Calu3 (cell line): ENCODE measurements around the gene ECSIT. TPM values are rescaled to one million over a fixed set of nuclear protein-coding genes. Genes with fewer than 3 reads are reported as not detected.

Source experiments
- BruUV-seq: library from RNA; stranded (reverse); fragments of 400-500 nt; replicated peaks from 2 replicates; lab custom pipeline; 2021; lab: Mats Ljungman, UMichigan
- CTCF ChIA-PET: fragments of 300-600 bp; sonication (Branson Sonifier 250); formaldehyde crosslinking; loops from one replicate; lab custom pipeline; 2022; ENCODE audit warnings: antibody characterized with exemption; lab: Charles Lee
- DNase-seq: peaks from one replicate; pipeline ENCODE4 v3.0.0; 2022
- H3K27ac Mint-ChIP-seq: one replicate; pipeline ENCODE4 v1.8.0; 2022; ENCODE audit warnings: mixed read lengths; ENCODE audit not compliant: unreplicated experiment
- H3K27me3 Mint-ChIP-seq: one replicate; pipeline ENCODE4 v1.8.0; 2022; ENCODE audit warnings: mixed read lengths; ENCODE audit not compliant: unreplicated experiment
- H3K36me3 Mint-ChIP-seq: one replicate; pipeline ENCODE4 v1.8.0; 2022; ENCODE audit warnings: mild to moderate bottlenecking, moderate library complexity, mixed read lengths; ENCODE audit not compliant: insufficient read depth, unreplicated experiment
- H3K4me1 Mint-ChIP-seq: one replicate; pipeline ENCODE4 v1.8.0; 2022; ENCODE audit warnings: mild to moderate bottlenecking, low read depth, mixed read lengths; ENCODE audit not compliant: unreplicated experiment
- H3K4me3 Mint-ChIP-seq: one replicate; pipeline ENCODE4 v1.8.0; 2022; ENCODE audit warnings: mild to moderate bottlenecking, low read depth, moderate library complexity, mixed read lengths; ENCODE audit not compliant: unreplicated experiment
- H3K9me3 Mint-ChIP-seq: one replicate; pipeline ENCODE4 v1.8.0; 2022; ENCODE audit warnings: low read depth, mixed read lengths; ENCODE audit not compliant: unreplicated experiment
- intact Hi-C: fragments of 100-400 bp; cut with micrococcal nuclease; formaldehyde crosslinking; loops from one replicate; pipeline ENCODE4 v1.10.0; 2022; ENCODE audit not compliant: unreplicated experiment
- total RNA-seq: library from RNA; stranded (reverse); gene quantifications from 2 replicates; pipeline ENCODE4 v1.2.3, GENCODE V29; 2022
- TF ChIP-seq, protein P1 (sequence below): fragments of 200-600 bp; IDR thresholded peaks from one replicate; pipeline ENCODE4 v1.8.0; 2022; ENCODE audit warnings: antibody characterized with exemption; ENCODE audit not compliant: unreplicated experiment

Gene ECSIT
- total RNA-seq, 1 experiment from 2014 or later, result 22.1 TPM

DNA sequence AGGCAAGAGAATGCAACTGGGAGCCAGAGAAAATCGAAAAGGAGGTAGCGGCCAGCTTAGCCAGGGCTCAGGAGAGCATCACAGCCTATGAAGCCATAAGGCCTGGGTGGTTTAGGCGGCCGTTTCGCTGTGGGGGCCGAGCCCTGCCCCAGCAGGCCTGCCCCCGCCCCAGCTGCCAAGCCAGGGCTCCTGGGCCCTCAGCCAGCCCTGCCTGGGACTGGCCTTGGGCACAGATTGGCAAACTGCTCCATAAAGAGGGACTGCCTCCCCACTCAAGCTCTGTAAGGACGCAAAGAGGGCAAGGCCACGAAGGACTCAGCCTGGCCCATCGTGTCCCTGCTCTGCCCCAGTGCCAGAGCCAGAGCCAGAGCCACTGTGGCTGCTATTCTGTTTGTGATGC lies 33.5 kb downstream of the ECSIT start:
- H3K9me3 Mint-ChIP-seq, result no peaks in the 10 kb centered on the region
- no peak overlapping the region for H3K27ac Mint-ChIP-seq
- no peak for DNase-seq
- peaks cover 8% of the 10 kb centered on the region for H3K4me1 Mint-ChIP-seq
- peaks cover 10% of the 10 kb centered on the region for H3K36me3 Mint-ChIP-seq
- no peaks in the 10 kb centered on the region for H3K27me3 Mint-ChIP-seq
- H3K4me3 Mint-ChIP-seq, result no peak overlapping the region
- TF ChIP-seq, protein P1, sequence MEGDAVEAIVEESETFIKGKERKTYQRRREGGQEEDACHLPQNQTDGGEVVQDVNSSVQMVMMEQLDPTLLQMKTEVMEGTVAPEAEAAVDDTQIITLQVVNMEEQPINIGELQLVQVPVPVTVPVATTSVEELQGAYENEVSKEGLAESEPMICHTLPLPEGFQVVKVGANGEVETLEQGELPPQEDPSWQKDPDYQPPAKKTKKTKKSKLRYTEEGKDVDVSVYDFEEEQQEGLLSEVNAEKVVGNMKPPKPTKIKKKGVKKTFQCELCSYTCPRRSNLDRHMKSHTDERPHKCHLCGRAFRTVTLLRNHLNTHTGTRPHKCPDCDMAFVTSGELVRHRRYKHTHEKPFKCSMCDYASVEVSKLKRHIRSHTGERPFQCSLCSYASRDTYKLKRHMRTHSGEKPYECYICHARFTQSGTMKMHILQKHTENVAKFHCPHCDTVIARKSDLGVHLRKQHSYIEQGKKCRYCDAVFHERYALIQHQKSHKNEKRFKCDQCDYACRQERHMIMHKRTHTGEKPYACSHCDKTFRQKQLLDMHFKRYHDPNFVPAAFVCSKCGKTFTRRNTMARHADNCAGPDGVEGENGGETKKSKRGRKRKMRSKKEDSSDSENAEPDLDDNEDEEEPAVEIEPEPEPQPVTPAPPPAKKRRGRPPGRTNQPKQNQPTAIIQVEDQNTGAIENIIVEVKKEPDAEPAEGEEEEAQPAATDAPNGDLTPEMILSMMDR, result no peak
- CTCF ChIA-PET, result no interaction called here
- intact Hi-C loops, result no loop called here
- no TSS peak for BruUV-seq

DNA sequence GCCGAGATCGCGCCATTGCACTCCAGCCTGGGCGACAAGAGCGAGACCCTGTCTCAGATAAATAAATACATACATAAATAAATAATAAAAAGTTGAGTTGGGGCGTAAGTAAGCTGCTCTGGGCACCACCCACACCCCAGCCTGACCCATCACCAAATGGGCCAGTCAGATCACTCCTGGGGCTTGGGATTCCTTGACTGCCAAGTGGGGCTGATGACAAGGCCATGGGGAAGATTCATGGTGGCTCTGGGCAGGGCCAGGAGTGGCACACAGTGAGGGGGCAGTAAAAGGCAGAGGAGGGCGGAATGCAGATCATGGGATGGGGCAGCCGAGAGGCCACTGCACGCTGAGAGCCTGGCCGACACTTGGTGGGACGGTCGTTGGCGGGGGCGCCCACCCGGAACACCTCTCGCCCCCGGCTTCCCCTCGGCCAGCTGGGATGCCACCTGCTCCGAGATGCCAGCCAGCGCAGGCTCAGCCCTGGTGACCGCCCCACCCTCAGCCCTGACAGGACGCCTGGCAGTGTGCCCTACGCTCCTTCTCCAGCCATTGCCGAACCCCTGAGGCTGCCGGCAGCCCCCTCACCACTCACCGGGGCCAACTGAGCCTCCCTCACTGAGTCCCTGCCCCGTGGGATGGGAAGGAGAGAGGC lies 34.2 kb downstream of the ECSIT start:
- peaks cover 9% of the 10 kb centered on the region for H3K4me1 Mint-ChIP-seq
- H3K27ac Mint-ChIP-seq, result no peak overlapping the region
- DNase-seq, result no peak
- CTCF ChIA-PET, result no interaction called here
- intact Hi-C loops, result no loop called here
- TF ChIP-seq, protein P1, result no peak
- no peak overlapping the region for H3K4me3 Mint-ChIP-seq
- no peaks in the 10 kb centered on the region for H3K9me3 Mint-ChIP-seq
- BruUV-seq, result no TSS peak
- H3K36me3 Mint-ChIP-seq, result peaks cover 6% of the 10 kb centered on the region
- no peaks in the 10 kb centered on the region for H3K27me3 Mint-ChIP-seq

DNA sequence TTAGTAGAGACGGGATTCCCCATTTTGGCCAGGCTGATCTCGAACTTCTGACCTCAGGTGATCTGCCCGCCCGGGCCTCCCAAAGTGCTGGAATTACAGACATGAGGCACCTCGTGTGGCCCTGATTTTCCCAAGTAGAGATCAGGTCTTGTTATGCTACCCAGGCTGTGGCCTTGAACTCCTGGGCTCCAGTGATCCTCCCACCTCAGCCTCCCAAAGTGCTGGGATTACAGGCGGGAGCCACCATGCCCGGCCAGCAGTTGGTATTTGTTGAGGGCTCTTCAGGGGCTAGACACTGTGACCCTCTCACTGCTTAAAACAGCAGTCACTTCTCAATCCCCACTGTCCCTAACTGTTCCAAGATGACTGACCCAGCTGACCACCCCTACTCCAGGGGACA lies 39.6 kb downstream of the ECSIT start:
- Mint-ChIP-seq H3K4me3 (no peak overlapping the region), H3K27ac (no peak overlapping the region), H3K4me1 (peaks cover 9% of the 10 kb centered on the region), H3K36me3 (peaks cover 12% of the 10 kb centered on the region), H3K27me3 (no peaks in the 10 kb centered on the region), H3K9me3 (no peaks in the 10 kb centered on the region)
- intact Hi-C loops, result no loop called here
- CTCF ChIA-PET, result no interaction called here
- TF ChIP-seq, protein P1, result no peak
- no TSS peak for BruUV-seq
- DNase-seq, result no peak

DNA sequence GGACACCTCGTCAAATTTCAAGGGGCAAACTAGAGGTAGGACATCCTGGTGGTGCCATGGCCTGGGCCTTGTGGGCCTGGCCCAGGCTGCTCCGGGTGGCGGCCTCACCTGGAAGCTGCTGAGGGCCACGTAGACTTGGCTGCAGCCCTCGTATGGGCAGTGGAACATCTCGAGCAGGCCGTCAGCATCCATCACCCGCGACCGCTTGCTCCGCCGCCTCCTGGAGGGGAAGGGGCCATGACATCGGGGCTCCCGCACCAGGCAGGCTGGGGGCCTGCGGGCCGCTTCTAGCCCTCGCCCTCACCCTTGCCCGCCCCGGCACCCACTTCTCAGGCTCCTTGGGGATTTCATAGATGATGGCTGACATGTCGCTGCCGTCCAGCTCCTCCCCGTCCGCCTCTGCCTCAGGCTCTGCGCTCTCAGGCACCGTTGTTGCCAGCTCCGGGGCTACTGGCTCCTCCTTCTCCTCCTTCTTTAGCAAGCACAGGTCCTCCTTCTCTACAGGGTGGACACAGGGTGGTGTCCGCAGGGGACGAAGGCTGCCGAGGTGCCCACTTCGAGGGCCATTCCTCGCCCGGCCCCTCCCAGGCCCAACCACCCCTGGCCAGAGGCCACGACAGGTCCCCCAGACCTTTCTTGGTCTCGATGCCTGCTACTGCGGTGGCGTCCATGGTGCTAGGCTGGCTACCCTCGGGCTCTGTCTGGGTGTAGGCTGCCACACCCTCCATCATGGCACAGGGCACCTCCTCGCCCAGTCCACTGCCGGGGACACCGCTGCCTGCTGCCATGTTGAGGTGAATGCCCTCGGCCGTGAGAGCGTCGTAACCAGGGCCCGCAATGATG lies 42.1 kb downstream of the ECSIT start:
- no TSS peak for BruUV-seq
- H3K4me1 Mint-ChIP-seq, result peaks cover 9% of the 10 kb centered on the region
- no peak overlapping the region for H3K27ac Mint-ChIP-seq
- peaks cover 29% of the 10 kb centered on the region for H3K36me3 Mint-ChIP-seq
- no peak for DNase-seq
- TF ChIP-seq, protein P1, result no peak
- no peaks in the 10 kb centered on the region for H3K27me3 Mint-ChIP-seq
- CTCF ChIA-PET, result interaction anchor here (0.7 kb wide), 1 partner anchor 16 kb away, joined by 3 read pairs; no protein-coding TSS in a partner anchor
- no peak overlapping the region for H3K4me3 Mint-ChIP-seq
- no peaks in the 10 kb centered on the region for H3K9me3 Mint-ChIP-seq
- intact Hi-C loops, result no loop called here
